HG03378 (cell line): ENCODE measurements around the gene GRIA1.

ENCODE experiments used
- ATAC-seq: cut with Tn5 transposase; IDR thresholded peaks from one replicate; pipeline ENCODE4 v1.9.1; 2021; ENCODE audit warnings: mild to moderate bottlenecking, moderate library complexity; ENCODE audit not compliant: unreplicated experiment

The GRIA1 gene

GRCh38 chr5:153490118-153491037 lies at the start of gene GRIA1:
GRIA1 (plus strand) TSS chr5:153490670.
- no peak for ATAC-seq

GRCh38 chr5:153445875-153446579 lies 44.4 kb upstream of the GRIA1 start:
- no peak for ATAC-seq

DNA sequence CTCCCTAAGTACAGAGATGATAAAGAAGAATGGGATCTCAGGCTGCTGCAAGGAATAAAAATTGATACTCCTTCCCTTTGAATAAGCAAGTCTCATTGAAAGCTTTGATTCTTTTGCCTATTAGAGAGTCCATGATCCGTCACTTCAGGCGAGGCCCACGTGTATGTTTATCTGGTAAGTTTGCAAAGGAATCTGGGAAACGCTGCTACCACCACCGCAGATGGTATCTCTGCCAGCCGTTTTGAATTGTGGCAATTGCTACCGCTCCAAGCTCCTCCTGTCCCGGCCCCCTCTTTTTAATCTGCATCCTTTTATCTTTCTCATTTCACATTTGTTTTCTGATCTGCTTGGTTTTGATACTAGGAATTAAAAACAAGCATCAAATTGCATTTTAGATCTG lies 42.9 kb upstream of the GRIA1 start:
- ATAC-seq: no peak

DNA sequence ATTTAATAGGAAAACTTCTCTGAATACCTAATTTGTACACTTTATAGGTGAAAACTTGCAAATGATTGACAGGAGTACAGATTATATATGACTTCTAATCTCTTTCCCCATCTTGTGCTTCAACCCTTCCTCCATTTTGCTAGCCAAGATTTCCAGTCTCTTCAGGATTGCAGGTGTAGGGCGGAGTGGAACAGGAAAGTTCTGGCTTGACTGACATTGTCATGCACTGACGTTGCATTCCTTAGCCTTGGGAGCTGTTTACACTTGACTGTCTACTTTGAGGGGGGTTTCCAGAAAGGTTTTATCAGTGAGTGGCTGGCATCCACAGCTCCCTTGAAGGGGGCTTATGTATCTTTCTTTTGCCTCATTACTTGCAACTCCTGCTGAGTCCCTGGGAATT lies 34.1 kb upstream of the GRIA1 start:
- no peak for ATAC-seq

GRCh38 chr5:153456993-153457392 lies 33.5 kb upstream of the GRIA1 start:
- ATAC-seq: no peak

DNA sequence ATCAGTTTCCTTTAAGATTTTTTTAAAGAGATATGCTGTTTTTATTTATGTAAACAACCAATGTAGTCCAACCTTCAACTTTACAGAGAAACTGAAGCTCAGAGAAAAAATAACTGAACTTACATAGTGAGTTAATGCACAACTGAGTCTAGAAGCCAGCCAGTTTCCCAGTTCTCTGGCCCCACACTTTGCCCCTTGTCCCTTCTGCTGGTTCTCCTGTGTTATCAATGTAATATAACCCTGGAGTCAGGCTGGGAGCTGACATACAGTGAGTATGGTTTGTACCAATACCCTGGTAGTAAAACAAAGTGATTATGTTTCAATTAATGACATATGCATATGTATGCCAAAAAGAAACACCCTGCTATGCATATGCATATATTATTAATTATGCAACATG lies 32.2 kb upstream of the GRIA1 start:
- no peak for ATAC-seq

GRCh38 chr5:153459051-153459743 lies 31.3 kb upstream of the GRIA1 start:
- ATAC-seq: no peak

DNA sequence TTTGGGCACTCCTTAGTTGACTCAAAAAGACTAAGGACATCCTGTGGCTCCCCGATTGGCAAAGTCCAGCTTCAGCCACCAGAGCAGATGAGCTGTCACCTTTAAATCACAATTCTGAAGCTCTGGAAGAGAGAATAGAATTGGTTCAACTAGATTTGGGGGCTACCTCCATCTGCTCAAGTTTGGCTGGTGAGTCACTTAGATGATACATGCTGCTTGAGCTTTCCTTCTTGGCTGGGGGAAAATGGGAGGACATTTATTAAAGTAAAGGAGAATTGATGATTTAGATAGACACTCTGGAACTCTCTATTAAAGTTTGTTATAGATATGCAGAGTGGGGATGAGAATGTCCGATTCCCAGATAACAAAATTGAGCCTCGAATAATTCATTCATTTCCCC lies 30.0 kb upstream of the GRIA1 start:
- no peak for ATAC-seq

DNA sequence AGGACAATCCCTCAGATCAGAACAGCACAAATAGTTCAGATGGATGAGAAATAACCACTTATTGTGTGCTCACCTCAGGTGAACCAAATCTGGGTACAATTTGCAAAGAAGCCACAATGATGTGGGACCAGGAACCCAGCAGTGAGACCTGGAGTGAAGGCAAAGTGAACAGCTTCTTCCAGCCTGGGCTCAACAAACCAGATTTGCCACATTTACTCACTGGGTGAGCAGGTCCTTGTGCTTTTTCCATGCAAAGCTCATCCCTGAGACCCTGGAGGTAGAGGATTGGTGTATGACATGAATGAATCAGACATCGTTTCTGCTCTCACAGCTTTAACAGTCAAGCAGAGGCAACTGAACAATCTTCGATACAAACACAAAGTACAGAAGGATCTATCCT lies 29.1 kb upstream of the GRIA1 start:
- no peak for ATAC-seq

DNA sequence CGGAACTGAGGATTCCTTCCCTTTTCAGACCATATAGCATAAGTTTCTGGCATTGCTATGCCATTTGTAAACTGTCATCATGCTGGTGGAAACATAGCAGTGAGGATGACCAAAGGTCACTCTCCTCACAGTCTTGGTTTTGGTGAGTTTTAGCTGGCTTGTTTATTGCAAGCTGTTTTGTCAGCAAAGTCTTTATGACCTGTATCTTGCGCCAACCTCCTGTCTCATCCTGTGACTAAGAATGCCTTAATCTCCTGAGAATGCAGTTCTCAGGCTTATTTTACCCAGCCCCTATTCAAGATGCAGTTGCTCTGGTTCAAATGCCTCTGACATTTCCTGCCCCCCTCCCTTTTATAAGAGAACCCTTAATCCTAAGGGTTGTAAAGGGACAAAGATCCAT lies 26.7 kb upstream of the GRIA1 start:
- ATAC-seq: no peak

DNA sequence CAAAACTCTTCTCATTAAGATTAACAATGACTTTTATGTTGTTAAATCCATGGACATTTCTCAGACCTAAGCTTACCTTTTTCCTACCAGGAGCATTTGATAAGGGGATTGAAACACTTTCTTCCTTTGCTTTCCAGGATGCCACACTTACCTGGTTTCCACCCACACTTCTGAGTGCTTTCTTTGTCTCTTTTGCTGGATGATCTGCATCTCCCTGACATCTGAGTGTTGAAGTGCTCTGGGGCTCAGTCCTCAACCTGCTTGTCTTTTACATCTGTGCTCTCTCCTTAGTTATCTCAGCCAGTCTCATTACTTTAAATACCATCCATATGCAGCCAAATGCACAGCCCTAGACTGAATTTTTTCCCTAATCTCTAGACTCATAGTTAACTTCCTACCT lies 22.9 kb upstream of the GRIA1 start:
- no peak for ATAC-seq

DNA sequence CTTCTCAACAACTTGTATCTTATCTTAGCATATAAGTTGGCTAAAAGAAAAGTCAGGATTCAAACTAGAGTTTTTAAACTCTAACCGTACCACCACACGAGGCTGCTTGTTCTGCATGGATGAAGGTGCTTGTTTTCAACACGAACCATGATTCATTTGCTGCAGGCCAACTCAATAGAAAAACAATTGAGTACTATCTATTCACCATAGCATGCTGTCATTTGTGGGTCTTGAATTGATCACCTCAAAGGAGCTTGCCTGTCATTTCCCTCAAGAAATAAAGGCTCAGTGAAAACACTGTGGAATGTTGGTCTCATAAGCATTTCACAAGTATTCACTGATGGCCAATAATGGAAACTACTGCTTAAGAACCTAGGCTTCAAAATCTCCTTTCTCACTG lies 21.0 kb upstream of the GRIA1 start:
- no peak for ATAC-seq

DNA sequence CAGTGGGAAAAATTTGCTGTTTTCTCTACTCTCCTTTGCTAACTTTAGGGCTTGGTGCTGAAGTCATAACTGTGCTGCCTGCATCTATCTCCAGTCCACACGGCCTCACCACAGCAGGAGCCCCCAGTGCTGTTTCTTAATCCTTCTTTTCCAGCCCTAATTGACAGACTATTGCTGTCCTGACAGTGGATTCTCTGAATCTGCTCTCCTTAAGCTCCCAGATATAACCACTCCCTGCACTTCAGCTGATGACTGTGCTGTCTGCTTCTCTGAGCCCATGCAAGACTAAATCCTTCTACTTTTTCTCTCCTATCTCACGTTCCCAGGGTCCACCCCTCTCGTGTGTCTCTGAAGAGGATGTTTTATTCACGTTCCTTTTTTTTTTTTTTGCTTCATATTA lies 19.7 kb upstream of the GRIA1 start:
- no peak for ATAC-seq

GRCh38 chr5:153476767-153477166 lies 13.7 kb upstream of the GRIA1 start:
- no peak for ATAC-seq

DNA sequence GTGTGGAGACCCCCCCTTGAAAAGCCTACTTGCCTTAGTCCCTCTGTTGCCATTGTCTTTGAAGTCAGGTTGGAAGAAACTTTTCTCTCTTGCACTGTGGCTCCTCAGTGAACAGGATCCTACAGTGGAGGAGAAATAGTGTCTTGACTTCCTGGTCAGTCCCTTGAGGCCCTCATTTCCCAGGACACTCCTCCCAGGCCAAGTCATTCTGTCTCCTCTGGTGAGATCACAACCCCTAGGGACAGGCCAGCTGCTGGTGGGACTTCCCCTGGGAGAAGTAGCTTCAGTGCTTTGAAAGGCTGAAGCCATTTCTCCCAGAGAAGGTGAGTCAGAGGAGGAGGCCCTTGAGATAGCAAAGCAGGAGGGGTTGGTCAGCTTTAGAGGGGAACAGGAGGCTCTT lies 10.1 kb upstream of the GRIA1 start:
- peak; percentile 97 for ATAC-seq

GRCh38 chr5:153483482-153483881 lies 7.0 kb upstream of the GRIA1 start:
- no peak for ATAC-seq

DNA sequence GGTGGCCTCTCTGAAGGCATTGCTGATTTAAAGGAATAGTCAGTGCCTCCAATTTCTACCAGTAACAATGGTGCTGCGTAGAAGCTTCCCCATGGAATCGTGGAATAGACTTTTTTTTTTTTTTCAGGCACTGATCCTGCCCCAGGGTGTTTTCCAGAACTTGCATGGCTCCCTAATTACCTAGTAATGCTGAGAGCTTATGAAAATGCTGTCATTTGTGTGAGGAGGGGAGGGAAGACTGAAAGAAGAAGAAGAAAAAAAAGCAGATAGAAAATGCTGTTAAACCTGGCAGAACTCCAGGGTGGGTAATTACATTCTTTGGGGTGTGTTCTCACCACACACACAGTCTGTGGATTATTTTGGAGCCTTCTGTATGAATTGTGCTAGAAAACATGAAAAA lies 4.8 kb upstream of the GRIA1 start:
- ATAC-seq: no peak

- no peak for ATAC-seq
These were observed 3.7 kb upstream of the GRIA1 start for GRCh38 chr5:153486771-153487170.

GRCh38 chr5:153489611-153490010 lies 859 bp upstream of the GRIA1 start:
- no peak for ATAC-seq

DNA sequence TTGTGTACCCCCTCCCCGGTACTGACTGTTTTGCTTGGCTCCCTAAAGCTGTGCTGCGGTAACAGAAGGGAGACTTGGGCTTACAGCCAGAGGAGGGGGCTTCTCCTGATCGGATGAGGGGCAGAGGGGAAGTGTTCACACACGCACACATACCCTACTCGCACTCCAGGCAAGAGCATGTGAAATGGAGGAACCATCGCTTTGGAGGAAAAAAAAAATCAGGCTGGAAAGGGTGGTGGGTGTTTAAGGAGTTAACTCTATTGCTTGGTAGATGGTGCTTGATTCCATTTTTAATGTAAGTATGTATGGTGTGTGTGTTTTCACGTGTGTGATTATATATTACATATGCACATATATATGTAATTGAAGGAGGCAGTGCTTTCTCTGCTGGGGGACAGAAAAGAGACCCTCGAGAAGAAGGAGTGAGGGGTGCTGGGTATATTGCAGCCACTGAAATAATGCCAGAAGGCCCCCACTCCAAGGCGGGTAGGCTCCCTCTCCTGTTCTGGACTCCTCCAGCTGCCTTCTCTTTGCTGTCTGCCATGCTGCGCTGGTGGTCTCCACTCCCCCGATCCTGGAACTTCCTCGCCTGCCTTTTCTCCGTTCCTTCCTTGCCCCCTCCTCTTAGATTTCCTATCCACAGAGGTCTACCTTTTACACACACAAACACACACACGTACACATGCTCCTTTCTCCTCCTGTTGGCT lies 721 bp downstream of the GRIA1 start:
- no peak for ATAC-seq

DNA sequence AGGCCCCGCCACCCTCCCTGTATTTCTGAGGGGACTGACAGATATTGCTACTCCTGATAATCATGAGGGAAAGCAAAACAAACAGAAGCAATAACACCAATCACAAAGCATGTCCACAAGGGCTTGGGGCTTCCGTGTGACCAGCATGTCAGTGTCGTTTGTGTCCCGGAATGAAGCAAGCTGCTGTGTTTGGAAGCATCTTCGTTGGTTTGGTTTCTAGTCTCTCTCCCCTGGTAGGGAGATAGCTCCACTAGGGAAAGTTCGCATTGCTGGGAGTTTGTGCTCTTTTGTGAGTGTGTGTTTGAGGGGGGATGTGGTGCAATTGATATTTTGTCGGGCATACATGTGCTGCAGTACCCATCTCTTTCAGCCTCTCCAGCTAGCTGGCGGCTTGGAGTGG lies 1.4 kb downstream of the GRIA1 start:
- no peak for ATAC-seq
